Liver (tissue), 9 donors: ENCODE data around the gene DTNB. TPM values are rescaled to one million over a fixed set of nuclear protein-coding genes. Genes with fewer than 3 reads are reported as not detected.

Source experiments
- DNase-seq: peaks from one replicate; pipeline ENCODE4 v3.0.0-alpha.2; 2017; ENCODE audit warnings: low spot score
- H3K27ac ChIP-seq, 2 donors: one replicate each; pipeline ENCODE4 v1.7.0; 2013; ENCODE audit warnings: inconsistent platforms in 2 of 2, low read length in 2 of 2, control low read depth in 1 of 2, low read depth in 1 of 2, mild to moderate bottlenecking in 1 of 2
- H3K27me3 ChIP-seq, 4 donors: one replicate each; pipeline versions ENCODE4 v1.6.1 to v1.7.0; 2013; ENCODE audit warnings: low read length in 3 of 4, inconsistent platforms in 1 of 4, mild to moderate bottlenecking in 1 of 4, moderate library complexity in 1 of 4; ENCODE audit not compliant: control insufficient read depth in 4 of 4, insufficient read depth in 4 of 4
- H3K36me3 ChIP-seq, 4 donors: one replicate each; pipeline versions ENCODE4 v1.6.1 to v1.7.0; 2013; ENCODE audit warnings: low read length in 3 of 4, mild to moderate bottlenecking in 3 of 4, low read depth in 1 of 4, moderate library complexity in 1 of 4; ENCODE audit not compliant: control insufficient read depth in 4 of 4, insufficient read depth in 3 of 4
- H3K4me1 ChIP-seq, 4 donors: one replicate each; pipeline versions ENCODE4 v1.6.1 to v1.7.0; 2013; ENCODE audit warnings: low read length in 3 of 4, mild to moderate bottlenecking in 3 of 4, moderate library complexity in 1 of 4; ENCODE audit not compliant: control insufficient read depth in 4 of 4, insufficient read depth in 4 of 4
- H3K4me3 ChIP-seq, 3 donors: one replicate each; pipeline versions ENCODE4 v1.6.1 to v1.7.0; 2013; ENCODE audit warnings: low read length in 3 of 3, control low read depth in 1 of 3, low read depth in 1 of 3, mild to moderate bottlenecking in 1 of 3
- H3K9ac ChIP-seq, 2 donors: one replicate each; pipeline ENCODE4 v1.7.0; 2013; ENCODE audit warnings: low read length in 2 of 2, mild to moderate bottlenecking in 2 of 2, moderate library complexity in 2 of 2, control low read depth in 1 of 2, low read depth in 1 of 2
- H3K9me3 ChIP-seq, 4 donors: one replicate each; pipeline versions ENCODE4 v1.6.1 to v1.7.0; 2013; ENCODE audit warnings: low read length in 3 of 4; ENCODE audit not compliant: control insufficient read depth in 4 of 4
- ATF3 ChIP-seq: IDR thresholded peaks from 2 replicates; pipeline ENCODE4 v1.6.1; 2016; ENCODE audit warnings: antibody characterized with exemption
- CTCF ChIP-seq: fragments of 150-350 bp; IDR thresholded peaks from 2 replicates; pipeline ENCODE4 v1.5.1; 2017; ENCODE audit warnings: improper control_type of control experiment, low read depth, low read length; ENCODE audit not compliant: missing input control
- FOXA1 ChIP-seq: IDR thresholded peaks from 2 replicates; pipeline ENCODE4 v1.6.1; 2016; ENCODE audit warnings: antibody characterized with exemption
- FOXA2 ChIP-seq: IDR thresholded peaks from 2 replicates; pipeline ENCODE4 v1.6.1; 2016; ENCODE audit warnings: antibody characterized with exemption
- GABPA ChIP-seq, 2 donors: IDR thresholded peaks in 1 of 2; conservative IDR thresholded peaks in 1 of 2; 2 replicates each; pipeline ENCODE4 v1.6.1; 2016; ENCODE audit warnings: antibody characterized with exemption in 2 of 2, mild to moderate bottlenecking in 1 of 2, moderate library complexity in 1 of 2
- HNF4A ChIP-seq, 2 donors: conservative IDR thresholded peaks; 2 replicates each; pipeline ENCODE4 v1.6.1; 2016; ENCODE audit warnings: antibody characterized with exemption in 2 of 2, mild to moderate bottlenecking in 2 of 2
- HNF4G ChIP-seq: IDR thresholded peaks from 2 replicates; pipeline ENCODE4 v1.6.1; 2016; ENCODE audit warnings: antibody characterized with exemption
- JUND ChIP-seq, 2 donors: IDR thresholded peaks; 2 replicates each; pipeline ENCODE4 v1.6.1; 2016; ENCODE audit warnings: antibody characterized with exemption in 2 of 2
- MAX ChIP-seq: IDR thresholded peaks from 2 replicates; pipeline ENCODE4 v1.6.1; 2016; ENCODE audit warnings: antibody characterized with exemption
- NR2F2 ChIP-seq: IDR thresholded peaks from 2 replicates; pipeline ENCODE4 v1.6.1; 2016; ENCODE audit warnings: antibody characterized with exemption
- RAD21 ChIP-seq, 2 donors: IDR thresholded peaks; 2 replicates each; pipeline ENCODE4 v1.6.1; 2016; ENCODE audit warnings: antibody characterized with exemption in 2 of 2, mild to moderate bottlenecking in 2 of 2
- REST ChIP-seq: IDR thresholded peaks from 2 replicates; pipeline ENCODE4 v1.6.1; 2016; ENCODE audit warnings: antibody characterized with exemption, mild to moderate bottlenecking
- RXRA ChIP-seq, 2 donors: IDR thresholded peaks; 2 replicates each; pipeline ENCODE4 v1.6.1; 2017 to 2018; ENCODE audit warnings: antibody characterized with exemption in 2 of 2, mild to moderate bottlenecking in 1 of 2
- SP1 ChIP-seq: IDR thresholded peaks from 2 replicates; pipeline ENCODE4 v1.6.1; 2018; ENCODE audit warnings: antibody characterized with exemption, mild to moderate bottlenecking
- TAF1 ChIP-seq: conservative IDR thresholded peaks from 2 replicates; pipeline ENCODE4 v1.6.1; 2016; ENCODE audit warnings: antibody characterized with exemption, mild to moderate bottlenecking
- YY1 ChIP-seq: IDR thresholded peaks from 2 replicates; pipeline ENCODE4 v1.6.1; 2016; ENCODE audit warnings: antibody characterized with exemption, mild to moderate bottlenecking
- ZBTB33 ChIP-seq: IDR thresholded peaks from 2 replicates; pipeline ENCODE4 v1.6.1; 2016; ENCODE audit warnings: antibody characterized with exemption
- WGBS: extraction: QIAGEN DNeasy Blood & Tissue Kit; methylation state at CpG from one replicate; pipeline ENCODE4 v1.1.7; 2013; 5-methylcytosine and 5-hydroxymethylcytosine counted together
- polyA plus RNA-seq, 2 donors: library from polyadenylated mRNA; stranded (reverse) in 1 of 2; unstranded in 1 of 2; fragments of 200-250 nt in 1 of 2; fragments of >200 nt in 1 of 2; fragmentation: Nextera tagmentation in 1 of 2; extraction: Ambion mirVana in 1 of 2; gene quantifications; one replicate each; pipeline versions ENCODE4 v1.2.1 to v1.2.3, GENCODE V29; 2013 to 2015
- total RNA-seq, 2 donors: library from RNA; depleted of rRNA; stranded (reverse); fragments of >200 nt; gene quantifications; one replicate each; pipeline ENCODE4 v1.2.3, GENCODE V29; 2014
- donor health status: healthy.
- donor health status: healthy.
- donor health status: healthy.
- donor health status: healthy.
- donor health status: healthy.

The DTNB gene
- total and polyA plus RNA-seq, 4 donors: 3.3 to 10.5 (median 6.4) TPM

GRCh38 chr2:25572638-25573037, 100.7 kb downstream of the DTNB start (continued):
- TF ChIP-seq REST (no peak), FOXA2 (no peak), SP1 (no peak)

- WGBS: 82% methylated on average over 3 of the region's 3 CpGs
- DNase-seq: no peak
- no peaks in the 10 kb centered on the region for H3K9me3 ChIP-seq
- TF ChIP-seq HNF4G: no peak
- no peak for TF ChIP-seq ATF3
- no peak for TF ChIP-seq YY1
- no peak for TF ChIP-seq ZBTB33
- no peak for TF ChIP-seq GABPA (IDR thresholded peaks at IDR 0.05 in 1 of 2, conservative IDR thresholded peaks at IDR 0.05 in 1 of 2)
- no peak for TF ChIP-seq RAD21 (IDR thresholded peaks at IDR 0.05)
- TF ChIP-seq NR2F2: no peak
- TF ChIP-seq SP1: no peak
- no peak for TF ChIP-seq RXRA (IDR thresholded peaks at IDR 0.05)
- no peak for TF ChIP-seq FOXA1
- TF ChIP-seq FOXA2: no peak
- no peak for TF ChIP-seq JUND (IDR thresholded peaks at IDR 0.05)
- no peak for TF ChIP-seq REST
- TF ChIP-seq TAF1: no peak
- no peak for TF ChIP-seq CTCF
- TF ChIP-seq MAX: no peak
- TF ChIP-seq HNF4A (conservative IDR thresholded peaks at IDR 0.05): no peak
- peaks cover 0 to 4% (median 0%) of the 10 kb centered on the region in 4 donors for H3K36me3 ChIP-seq
- H3K4me1 ChIP-seq: peaks cover 0 to 2% (median 0%) of the 10 kb centered on the region in 4 donors
- H3K27me3 ChIP-seq: no peaks in the 10 kb centered on the region
- H3K4me3 ChIP-seq: no peak overlapping the region
- no peak overlapping the region for H3K9ac ChIP-seq
- H3K27ac ChIP-seq: no peak overlapping the region
Observed at GRCh38 chr2:25570161-25570845, 103.1 kb downstream of the DTNB start.
